Measurements from ENCODE around the gene HBD. TPM values are rescaled to one million over a fixed set of nuclear protein-coding genes. Genes with fewer than 3 reads are reported as not detected.

HBD gene
- total RNA-seq, 1 experiment from 2014 or later, result not detected

GRCh38 chr11:5233307-5233706 lies 976 bp downstream of the HBD start:
- no peak for DNase-seq (ENCODE audit: low read depth)

GRCh38 chr11:5232821-5233220 lies 1.5 kb downstream of the HBD start:
- DNase-seq (ENCODE audit: low read depth), result no peak

GRCh38 chr11:5232176-5232575 lies 2.1 kb downstream of the HBD start:
- no peak for DNase-seq (ENCODE audit: low read depth)

GRCh38 chr11:5231111-5231510 lies 3.2 kb downstream of the HBD start:
- DNase-seq (ENCODE audit: low read depth), result no peak

- DNase-seq (ENCODE audit: low read depth), result no peak
These were observed 4.0 kb downstream of the HBD start for GRCh38 chr11:5230266-5230665.

GRCh38 chr11:5229796-5230195 lies 4.5 kb downstream of the HBD start:
- DNase-seq (ENCODE audit: low read depth), result no peak

GRCh38 chr11:5229356-5229755 lies 4.9 kb downstream of the HBD start:
- DNase-seq (ENCODE audit: low read depth), result no peak

- DNase-seq (ENCODE audit: low read depth), result no peak
These were observed 6.2 kb downstream of the HBD start for GRCh38 chr11:5228124-5228523.

- no peak for DNase-seq (ENCODE audit: low read depth)
These were observed 6.6 kb downstream of the HBD start for GRCh38 chr11:5227681-5228080.

- no peak for DNase-seq (ENCODE audit: low read depth)
These were observed 7.5 kb downstream of the HBD start, which contains the start of gene HBB for GRCh38 chr11:5226732-5227310. HBB (minus strand) TSS chr11:5227071; CDS start chr11:5227021, 50 bp downstream.

GRCh38 chr11:5225480-5225871 lies 8.8 kb downstream of the HBD start:
- no peak for DNase-seq (ENCODE audit: low read depth)

GRCh38 chr11:5224538-5225479 lies 9.5 kb downstream of the HBD start:
- no peak for DNase-seq (ENCODE audit: low read depth)

- no peak for DNase-seq (ENCODE audit: low read depth)
These were observed 10.6 kb downstream of the HBD start for GRCh38 chr11:5223686-5224085.

- DNase-seq (ENCODE audit: low read depth), result no peak
These were observed 11.1 kb downstream of the HBD start for GRCh38 chr11:5223146-5223545.

- DNase-seq (ENCODE audit: low read depth), result no peak
These were observed 23.9 kb downstream of the HBD start for GRCh38 chr11:5210376-5210885.

GRCh38 chr11:5204787-5205186 lies 29.5 kb downstream of the HBD start:
- DNase-seq (ENCODE audit: low read depth), result peak; percentile 26

- DNase-seq (ENCODE audit: low read depth), result no peak
These were observed 30.9 kb downstream of the HBD start for GRCh38 chr11:5203366-5203765.

GRCh38 chr11:5200582-5200981 lies 33.7 kb downstream of the HBD start, which contains the start of gene OR51V1:
OR51V1 (minus strand) TSS chr11:5200682; CDS start chr11:5200682, 0 bp downstream.
- DNase-seq (ENCODE audit: low read depth), result no peak

- DNase-seq (ENCODE audit: low read depth), result no peak
These were observed 36.0 kb downstream of the HBD start for GRCh38 chr11:5198285-5198684.

GRCh38 chr11:5197536-5197935 lies 36.7 kb downstream of the HBD start:
- DNase-seq (ENCODE audit: low read depth), result no peak

- DNase-seq (ENCODE audit: low read depth), result no peak
These were observed 37.6 kb downstream of the HBD start for GRCh38 chr11:5196731-5197130.

GRCh38 chr11:5196067-5196466 lies 38.2 kb downstream of the HBD start:
- DNase-seq (ENCODE audit: low read depth), result no peak

- no peak for DNase-seq (ENCODE audit: low read depth)
These were observed 41.5 kb downstream of the HBD start for GRCh38 chr11:5192738-5193137.

Measured in Daoy (cell line).